Right lobe of liver (tissue), 4 donors: Measurements from ENCODE around the gene AKNA.

ENCODE experiments used
- POLR2A ChIP-seq: fragments of 450-650 bp; IDR thresholded peaks from one replicate; pipeline ENCODE4 v1.6.1; 2017; ENCODE audit warnings: antibody characterized with exemption, mild to moderate bottlenecking
- TF ChIP-seq, protein P1 (sequence below), 4 donors: fragments of 200-600 bp in 3 of 4; fragments of 450-650 bp in 1 of 4; IDR thresholded peaks; one replicate each; pipeline versions ENCODE4 v1.5.1 to v1.8.0; 2016 to 2022; ENCODE audit warnings: antibody characterized with exemption in 4 of 4, mild to moderate bottlenecking in 2 of 4
- donor health status: DM: no; HTN: no; CAD: no.
- donor health status: DM: no; HTN: no; CAD: no.
- donor health status: DM: no; HTN: yes; CAD: no.

DNA sequence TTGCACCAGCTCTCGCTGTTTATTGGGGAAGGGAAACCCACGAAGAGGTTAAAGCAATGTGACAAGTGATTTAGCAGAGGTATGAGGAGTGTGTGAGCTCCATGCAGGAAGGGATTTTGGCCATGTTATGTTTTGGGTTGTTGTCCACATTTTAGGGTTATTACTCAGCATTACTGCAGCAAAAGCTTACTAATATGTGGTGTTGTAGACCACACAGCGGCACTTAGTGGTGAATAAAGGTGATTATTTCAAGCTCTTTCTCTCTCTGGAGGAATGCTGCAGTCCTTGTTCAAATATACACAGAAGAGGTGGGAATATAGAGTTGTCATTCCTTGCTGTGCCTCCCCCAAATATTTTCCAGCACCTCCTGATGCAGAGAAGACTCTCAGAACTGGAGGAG, 29.7 kb upstream of the AKNA start:
- no peak for TF ChIP-seq POLR2A
- TF ChIP-seq, protein P1, sequence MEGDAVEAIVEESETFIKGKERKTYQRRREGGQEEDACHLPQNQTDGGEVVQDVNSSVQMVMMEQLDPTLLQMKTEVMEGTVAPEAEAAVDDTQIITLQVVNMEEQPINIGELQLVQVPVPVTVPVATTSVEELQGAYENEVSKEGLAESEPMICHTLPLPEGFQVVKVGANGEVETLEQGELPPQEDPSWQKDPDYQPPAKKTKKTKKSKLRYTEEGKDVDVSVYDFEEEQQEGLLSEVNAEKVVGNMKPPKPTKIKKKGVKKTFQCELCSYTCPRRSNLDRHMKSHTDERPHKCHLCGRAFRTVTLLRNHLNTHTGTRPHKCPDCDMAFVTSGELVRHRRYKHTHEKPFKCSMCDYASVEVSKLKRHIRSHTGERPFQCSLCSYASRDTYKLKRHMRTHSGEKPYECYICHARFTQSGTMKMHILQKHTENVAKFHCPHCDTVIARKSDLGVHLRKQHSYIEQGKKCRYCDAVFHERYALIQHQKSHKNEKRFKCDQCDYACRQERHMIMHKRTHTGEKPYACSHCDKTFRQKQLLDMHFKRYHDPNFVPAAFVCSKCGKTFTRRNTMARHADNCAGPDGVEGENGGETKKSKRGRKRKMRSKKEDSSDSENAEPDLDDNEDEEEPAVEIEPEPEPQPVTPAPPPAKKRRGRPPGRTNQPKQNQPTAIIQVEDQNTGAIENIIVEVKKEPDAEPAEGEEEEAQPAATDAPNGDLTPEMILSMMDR (IDR thresholded peaks at IDR 0.05) = no peak
